Dermis blood vessel endothelial cell (primary cell): ENCODE results near the gene ZNF189. TPM values are rescaled to one million over a fixed set of nuclear protein-coding genes. Genes with fewer than 3 reads are reported as not detected.

Source experiments
- DNase-seq: peaks from one replicate; pipeline ENCODE4 v3.0.0; 2010
- total RNA-seq: library from RNA; depleted of rRNA; stranded (reverse); fragments of >200 nt; gene quantifications from 2 replicates; pipeline ENCODE4 v1.2.3, GENCODE V29; 2014

Gene ZNF189
- 31.3 and 33.8 TPM in 2 replicates for total RNA-seq

GRCh38 chr9:101398068-101398929, at the start of gene ZNF189, which contains the start of gene MRPL50:
ZNF189 (plus strand) TSS chr9:101398851; CDS start chr9:101399157, 306 bp downstream.
MRPL50 (minus strand) TSS chr9:101398618; CDS start chr9:101398592, 26 bp downstream.
- peak; percentile 100 for DNase-seq

GRCh38 chr9:101350285-101350684, 48.4 kb upstream of the ZNF189 start:
- DNase-seq, result no peak

GRCh38 chr9:101352892-101353463, 45.7 kb upstream of the ZNF189 start:
- DNase-seq, result no peak

- no peak for DNase-seq
Observed at GRCh38 chr9:101353683-101354082, 45.0 kb upstream of the ZNF189 start.

GRCh38 chr9:101354143-101354764, 44.4 kb upstream of the ZNF189 start:
- no peak for DNase-seq

GRCh38 chr9:101354765-101355708, 43.6 kb upstream of the ZNF189 start:
- DNase-seq, result no peak

- DNase-seq, result no peak
Observed at GRCh38 chr9:101356619-101357018, 42.0 kb upstream of the ZNF189 start.

- DNase-seq, result no peak
Observed at GRCh38 chr9:101359679-101360078, 39.0 kb upstream of the ZNF189 start.

GRCh38 chr9:101360647-101361046, 38.0 kb upstream of the ZNF189 start:
- no peak for DNase-seq

- DNase-seq, result no peak
Observed at GRCh38 chr9:101362450-101362849, 36.2 kb upstream of the ZNF189 start.

- no peak for DNase-seq
Observed at GRCh38 chr9:101365181-101365580, 33.5 kb upstream of the ZNF189 start.

- no peak for DNase-seq
Observed at GRCh38 chr9:101366038-101366756, 32.5 kb upstream of the ZNF189 start.

- no peak for DNase-seq
Observed at GRCh38 chr9:101367323-101367722, 31.3 kb upstream of the ZNF189 start.

GRCh38 chr9:101369286-101369685, 29.4 kb upstream of the ZNF189 start:
- DNase-seq, result no peak

GRCh38 chr9:101369884-101370531, 28.6 kb upstream of the ZNF189 start:
- DNase-seq, result no peak

GRCh38 chr9:101371813-101372212, 26.8 kb upstream of the ZNF189 start:
- no peak for DNase-seq

- no peak for DNase-seq
Observed at GRCh38 chr9:101372327-101373118, 26.1 kb upstream of the ZNF189 start.

- no peak for DNase-seq
Observed at GRCh38 chr9:101375546-101375945, 23.1 kb upstream of the ZNF189 start.

- no peak for DNase-seq
Observed at GRCh38 chr9:101376111-101376848, 22.4 kb upstream of the ZNF189 start.

- no peak for DNase-seq
Observed at GRCh38 chr9:101380295-101380694, 18.4 kb upstream of the ZNF189 start.
